Liver (tissue), 9 donors: ENCODE results near the gene ZPLD1. TPM values are rescaled to one million over a fixed set of nuclear protein-coding genes. Genes with fewer than 3 reads are reported as not detected.

ENCODE experiments used
- DNase-seq: peaks from one replicate; pipeline ENCODE4 v3.0.0-alpha.2; 2017; ENCODE audit warnings: low spot score
- H3K27ac ChIP-seq, 2 donors: one replicate each; pipeline ENCODE4 v1.7.0; 2013; ENCODE audit warnings: inconsistent platforms in 2 of 2, low read length in 2 of 2, control low read depth in 1 of 2, low read depth in 1 of 2, mild to moderate bottlenecking in 1 of 2
- H3K27me3 ChIP-seq, 4 donors: one replicate each; pipeline versions ENCODE4 v1.6.1 to v1.7.0; 2013; ENCODE audit warnings: low read length in 3 of 4, inconsistent platforms in 1 of 4, mild to moderate bottlenecking in 1 of 4, moderate library complexity in 1 of 4; ENCODE audit not compliant: control insufficient read depth in 4 of 4, insufficient read depth in 4 of 4
- H3K36me3 ChIP-seq, 4 donors: one replicate each; pipeline versions ENCODE4 v1.6.1 to v1.7.0; 2013; ENCODE audit warnings: low read length in 3 of 4, mild to moderate bottlenecking in 3 of 4, low read depth in 1 of 4, moderate library complexity in 1 of 4; ENCODE audit not compliant: control insufficient read depth in 4 of 4, insufficient read depth in 3 of 4
- H3K4me1 ChIP-seq, 4 donors: one replicate each; pipeline versions ENCODE4 v1.6.1 to v1.7.0; 2013; ENCODE audit warnings: low read length in 3 of 4, mild to moderate bottlenecking in 3 of 4, moderate library complexity in 1 of 4; ENCODE audit not compliant: control insufficient read depth in 4 of 4, insufficient read depth in 4 of 4
- H3K4me3 ChIP-seq, 3 donors: one replicate each; pipeline versions ENCODE4 v1.6.1 to v1.7.0; 2013; ENCODE audit warnings: low read length in 3 of 3, control low read depth in 1 of 3, low read depth in 1 of 3, mild to moderate bottlenecking in 1 of 3
- H3K9ac ChIP-seq, 2 donors: one replicate each; pipeline ENCODE4 v1.7.0; 2013; ENCODE audit warnings: low read length in 2 of 2, mild to moderate bottlenecking in 2 of 2, moderate library complexity in 2 of 2, control low read depth in 1 of 2, low read depth in 1 of 2
- H3K9me3 ChIP-seq, 4 donors: one replicate each; pipeline versions ENCODE4 v1.6.1 to v1.7.0; 2013; ENCODE audit warnings: low read length in 3 of 4; ENCODE audit not compliant: control insufficient read depth in 4 of 4
- CTCF ChIP-seq: fragments of 150-350 bp; IDR thresholded peaks from 2 replicates; pipeline ENCODE4 v1.5.1; 2017; ENCODE audit warnings: improper control_type of control experiment, low read depth, low read length; ENCODE audit not compliant: missing input control
- FOXA1 ChIP-seq: IDR thresholded peaks from 2 replicates; pipeline ENCODE4 v1.6.1; 2016; ENCODE audit warnings: antibody characterized with exemption
- HNF4G ChIP-seq: IDR thresholded peaks from 2 replicates; pipeline ENCODE4 v1.6.1; 2016; ENCODE audit warnings: antibody characterized with exemption
- RAD21 ChIP-seq, 2 donors: IDR thresholded peaks; 2 replicates each; pipeline ENCODE4 v1.6.1; 2016; ENCODE audit warnings: antibody characterized with exemption in 2 of 2, mild to moderate bottlenecking in 2 of 2
- REST ChIP-seq: IDR thresholded peaks from 2 replicates; pipeline ENCODE4 v1.6.1; 2016; ENCODE audit warnings: antibody characterized with exemption, mild to moderate bottlenecking
- RXRA ChIP-seq, 2 donors: IDR thresholded peaks; 2 replicates each; pipeline ENCODE4 v1.6.1; 2017 to 2018; ENCODE audit warnings: antibody characterized with exemption in 2 of 2, mild to moderate bottlenecking in 1 of 2
- SP1 ChIP-seq: IDR thresholded peaks from 2 replicates; pipeline ENCODE4 v1.6.1; 2018; ENCODE audit warnings: antibody characterized with exemption, mild to moderate bottlenecking
- YY1 ChIP-seq: IDR thresholded peaks from 2 replicates; pipeline ENCODE4 v1.6.1; 2016; ENCODE audit warnings: antibody characterized with exemption, mild to moderate bottlenecking
- ZBTB33 ChIP-seq: IDR thresholded peaks from 2 replicates; pipeline ENCODE4 v1.6.1; 2016; ENCODE audit warnings: antibody characterized with exemption
- WGBS: extraction: QIAGEN DNeasy Blood & Tissue Kit; methylation state at CpG from one replicate; pipeline ENCODE4 v1.1.7; 2013; 5-methylcytosine and 5-hydroxymethylcytosine counted together
- polyA plus RNA-seq, 2 donors: library from polyadenylated mRNA; stranded (reverse) in 1 of 2; unstranded in 1 of 2; fragments of 200-250 nt in 1 of 2; fragments of >200 nt in 1 of 2; fragmentation: Nextera tagmentation in 1 of 2; extraction: Ambion mirVana in 1 of 2; gene quantifications; one replicate each; pipeline versions ENCODE4 v1.2.1 to v1.2.3, GENCODE V29; 2013 to 2015
- total RNA-seq, 2 donors: library from RNA; depleted of rRNA; stranded (reverse); fragments of >200 nt; gene quantifications; one replicate each; pipeline ENCODE4 v1.2.3, GENCODE V29; 2014
- donor health status: healthy.
- donor health status: healthy.
- donor health status: healthy.
- donor health status: healthy.
- donor health status: healthy.

The ZPLD1 gene
- under 1 TPM; 0.08 to 0.23 TPM for total RNA-seq
- polyA plus RNA-seq: under 1 TPM; 0.03 to 0.06 TPM

- Histone ChIP-seq H3K9me3 (no peaks in the 10 kb centered on the region), H3K4me3 (no peak within 1 kb of the TSS), H3K9ac (no peak within 1 kb of the TSS), H3K27me3 (no peaks in the 10 kb centered on the region), H3K36me3 (no peaks in the 10 kb centered on the region), H3K27ac (no peak within 1 kb of the TSS), H3K4me1 (no peaks in the 10 kb centered on the region)
- DNase-seq: no peak
- TF ChIP-seq REST (no peak), CTCF (no peak), YY1 (no peak), FOXA1 (no peak), RAD21 (IDR thresholded peaks at IDR 0.05) (no peak), HNF4G (no peak), ZBTB33 (no peak), SP1 (no peak)
Measured at GRCh38 chr3:102434715-102435114, at the start of gene ZPLD1. Gene ZPLD1 (plus strand): TSS chr3:102435015. CDS start chr3:102438488, 3,473 bp downstream.

GRCh38 chr3:102390171-102390864, 44.5 kb upstream of the ZPLD1 start:
- Histone ChIP-seq H3K27me3 (peaks cover 0 to 9% (median 0%) of the 10 kb centered on the region in 4 donors), H3K9me3 (no peaks in the 10 kb centered on the region), H3K36me3 (no peaks in the 10 kb centered on the region), H3K27ac (no peak overlapping the region), H3K4me1 (no peaks in the 10 kb centered on the region), H3K4me3 (no peak overlapping the region), H3K9ac (no peak overlapping the region)
- WGBS: 66% methylated on average over 7 of the region's 7 CpGs
- DNase-seq: no peak
- TF ChIP-seq SP1 (no peak), ZBTB33 (no peak), RXRA (IDR thresholded peaks at IDR 0.05) (no peak)
